Erythroblast (primary cell): ENCODE measurements around the gene BBS9.

Experiments used
- GATA1 ChIP-seq: IDR thresholded peaks from 2 replicates; pipeline ENCODE4 v1.6.1; 2011; ENCODE audit warnings: low read depth, mild to moderate bottlenecking, control low read depth, low read length, moderate library complexity
- POLR2A ChIP-seq: IDR thresholded peaks from 2 replicates; pipeline ENCODE4 v1.6.1; 2011; ENCODE audit warnings: mild to moderate bottlenecking, low read length

DNA sequence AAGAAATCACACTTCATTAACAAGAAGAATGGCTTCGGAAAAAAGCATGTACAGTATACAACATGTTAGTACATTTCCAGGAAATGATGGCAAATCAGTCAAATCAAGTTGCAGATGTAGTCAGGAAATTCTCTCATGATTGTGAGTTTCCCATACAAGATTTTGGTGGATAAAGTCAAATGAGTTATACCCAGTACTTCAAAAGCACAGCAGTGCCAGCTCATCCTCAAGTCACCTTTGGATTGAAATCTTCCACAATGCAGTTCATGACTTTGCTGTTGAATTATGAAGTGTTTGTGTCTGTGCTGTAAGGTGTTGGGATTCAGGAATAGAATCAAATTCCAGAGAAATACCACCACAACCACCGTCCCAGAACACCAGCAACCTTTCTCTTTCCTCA is 474.7 kb downstream of the BBS9 start:
- TF ChIP-seq POLR2A: no peak
- TF ChIP-seq GATA1: no peak
